HG03135 (cell line): ENCODE measurements around the gene AP4S1.

Source experiments
- ATAC-seq: cut with Tn5 transposase; IDR thresholded peaks from one replicate; pipeline ENCODE4 v1.9.1; 2021; ENCODE audit warnings: mild to moderate bottlenecking, moderate library complexity; ENCODE audit not compliant: unreplicated experiment

AP4S1 gene, protein sequence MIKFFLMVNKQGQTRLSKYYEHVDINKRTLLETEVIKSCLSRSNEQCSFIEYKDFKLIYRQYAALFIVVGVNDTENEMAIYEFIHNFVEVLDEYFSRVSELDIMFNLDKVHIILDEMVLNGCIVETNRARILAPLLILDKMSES

DNA sequence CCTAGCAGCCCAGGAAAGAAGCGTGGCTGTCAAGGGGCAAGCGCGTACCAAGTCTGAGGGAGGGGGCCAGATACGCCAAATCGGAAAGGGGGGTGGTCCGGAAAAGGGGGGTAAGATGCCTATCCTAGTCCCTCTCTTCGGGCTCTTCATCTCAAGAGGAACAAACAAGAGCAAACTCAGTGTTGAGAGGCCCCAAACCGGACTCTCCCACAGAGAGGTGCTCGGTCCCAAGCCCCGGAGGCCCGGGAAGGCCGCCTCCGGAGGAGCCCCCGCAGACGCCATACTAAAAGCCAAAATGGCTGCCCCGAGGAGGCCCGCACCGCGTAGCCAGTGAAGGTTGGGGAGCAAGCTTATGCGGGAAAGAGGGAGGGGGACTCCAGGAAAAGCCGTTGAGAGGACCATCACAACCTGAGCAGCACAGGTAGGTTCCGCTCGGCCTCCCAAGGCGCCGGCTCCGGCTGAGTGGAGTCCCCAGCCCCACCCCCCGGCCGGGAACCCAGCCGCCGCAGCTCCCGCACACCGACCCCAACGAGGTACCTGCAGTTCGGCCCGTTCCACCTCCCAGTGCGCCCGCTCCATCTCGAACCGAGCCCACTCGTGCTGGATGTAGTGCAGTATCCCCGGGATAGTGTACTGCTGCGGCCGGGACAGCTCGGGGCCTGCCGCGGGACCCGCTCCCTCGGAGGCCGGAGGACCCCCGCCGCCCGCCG lies at the start of gene AP4S1:
Gene AP4S1 (plus strand): TSS at position 283 of the 710 bp plus-strand sequence. CDS start 40,548 bp downstream, outside the sequence.
- ATAC-seq: peak; percentile 10

DNA sequence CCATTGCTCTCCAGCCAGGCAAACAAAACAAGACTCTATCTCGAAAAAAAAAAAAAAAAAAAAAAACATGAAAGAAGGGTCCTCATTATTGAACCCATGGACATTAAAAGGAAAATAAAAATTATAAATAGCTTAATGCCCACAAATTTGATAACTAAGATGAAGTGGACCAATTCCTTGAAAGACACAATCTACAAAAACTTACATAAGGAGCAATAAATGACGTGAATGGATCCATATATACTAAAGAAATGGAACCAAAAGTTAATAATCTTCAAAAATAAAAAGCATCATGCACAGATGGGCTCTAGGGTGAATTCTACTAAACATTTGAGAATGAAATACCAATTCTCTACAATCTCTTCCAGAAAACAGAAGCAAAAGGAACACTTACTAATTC lies 47.7 kb upstream of the AP4S1 start:
- ATAC-seq: no peak

DNA sequence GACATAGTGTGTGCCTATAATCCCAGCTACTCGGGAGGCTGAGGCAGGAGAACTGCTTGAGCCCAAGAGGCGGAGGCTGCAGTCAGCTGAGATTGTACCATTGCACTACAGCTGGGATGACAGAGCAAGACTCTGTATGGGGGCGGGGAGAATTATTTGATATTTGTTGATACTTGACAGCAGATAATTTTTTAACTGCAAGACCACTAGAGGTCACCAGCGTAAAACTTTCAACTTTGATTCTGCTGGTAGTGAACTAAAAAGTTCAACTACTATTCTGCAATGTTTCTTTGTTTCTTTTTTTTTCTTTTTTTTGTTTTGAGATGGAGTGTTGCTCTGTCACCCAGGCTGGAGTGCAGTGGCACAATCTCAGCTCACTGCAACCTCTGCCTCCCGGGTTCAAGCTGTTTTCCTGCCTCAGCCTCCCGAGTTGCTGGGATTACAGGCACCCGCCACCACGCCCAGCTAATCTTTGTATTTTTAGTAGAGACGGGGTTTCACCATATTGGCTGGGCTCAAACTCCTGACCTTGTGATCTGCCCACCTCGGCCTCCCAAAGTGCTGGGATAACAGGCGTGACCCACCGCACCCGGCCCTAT lies 45.2 kb upstream of the AP4S1 start:
- ATAC-seq: peak; percentile 57

DNA sequence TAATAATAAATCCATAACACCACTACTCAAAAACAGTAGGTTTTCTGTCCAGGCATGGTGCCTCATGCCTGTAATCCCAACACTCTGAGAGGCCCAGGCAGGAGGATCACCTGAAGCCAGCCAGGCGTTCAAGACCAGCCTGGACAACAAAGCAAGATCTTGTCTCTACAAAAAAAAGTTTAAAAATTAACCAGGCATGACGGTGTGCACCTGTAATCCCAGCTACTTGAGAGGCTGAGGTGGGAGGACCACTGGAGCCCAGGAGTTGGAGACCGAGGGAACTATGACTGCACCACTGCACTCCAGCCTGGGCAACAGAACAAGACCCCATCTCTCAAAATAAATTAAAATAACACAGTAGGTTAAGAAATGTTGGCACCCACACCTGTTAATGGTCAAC lies 44.5 kb upstream of the AP4S1 start:
- no peak for ATAC-seq

DNA sequence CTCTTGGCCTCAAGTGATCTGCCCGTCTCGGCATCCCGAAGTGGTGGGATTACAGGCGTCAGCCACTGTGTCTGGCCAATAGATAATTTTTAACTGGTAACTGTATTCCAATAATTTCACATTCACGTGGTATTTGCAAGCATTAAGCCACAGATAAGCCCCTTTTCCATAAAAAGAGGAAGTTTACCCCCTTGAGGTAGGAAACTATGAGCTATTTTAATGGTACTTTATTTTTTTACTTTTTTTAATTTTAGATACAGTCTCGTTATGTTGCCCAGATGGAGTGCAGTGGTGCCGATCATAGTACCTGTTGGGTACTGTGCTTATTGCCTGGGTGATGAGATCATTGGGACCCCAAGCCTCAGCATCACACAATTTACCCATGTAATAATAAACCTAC lies 42.9 kb upstream of the AP4S1 start:
- no peak for ATAC-seq

DNA sequence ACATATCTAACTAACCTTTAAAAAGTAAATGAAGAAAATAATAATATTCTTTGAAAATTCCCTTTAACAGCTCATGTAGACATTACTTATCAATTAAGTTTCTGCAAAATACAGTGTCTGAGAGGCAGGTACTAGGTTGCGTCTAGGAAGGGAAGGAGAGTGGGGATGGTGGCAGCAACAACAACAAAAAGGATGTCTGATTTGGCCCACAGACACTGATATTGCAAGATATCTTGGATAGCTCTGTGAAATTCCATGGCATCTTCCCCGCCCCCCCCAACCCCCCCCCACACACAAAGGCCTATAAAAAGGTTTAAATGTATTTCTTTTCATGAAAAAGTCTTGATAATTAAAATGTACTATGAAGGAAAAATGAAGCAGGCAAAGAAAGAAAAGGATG lies 41.6 kb upstream of the AP4S1 start:
- ATAC-seq: no peak

DNA sequence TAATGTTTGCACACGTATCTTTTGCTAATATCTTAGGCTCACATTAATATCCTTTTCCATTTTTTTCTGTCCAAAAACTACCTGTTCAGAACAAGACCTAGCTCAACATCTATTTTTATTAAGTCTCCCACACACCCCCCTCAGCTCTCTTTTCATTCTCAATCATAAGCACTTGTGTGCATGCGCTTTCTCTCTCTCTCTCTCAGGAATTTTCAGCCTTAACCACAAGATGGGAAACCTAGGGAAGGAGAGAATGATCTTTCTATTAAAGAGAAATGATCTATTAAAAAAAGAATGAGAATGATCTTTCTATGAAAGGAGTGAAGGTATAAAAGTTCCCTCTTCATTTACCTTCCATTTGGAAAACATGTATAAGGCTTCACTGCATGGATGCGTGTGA lies 39.7 kb upstream of the AP4S1 start:
- ATAC-seq: no peak

DNA sequence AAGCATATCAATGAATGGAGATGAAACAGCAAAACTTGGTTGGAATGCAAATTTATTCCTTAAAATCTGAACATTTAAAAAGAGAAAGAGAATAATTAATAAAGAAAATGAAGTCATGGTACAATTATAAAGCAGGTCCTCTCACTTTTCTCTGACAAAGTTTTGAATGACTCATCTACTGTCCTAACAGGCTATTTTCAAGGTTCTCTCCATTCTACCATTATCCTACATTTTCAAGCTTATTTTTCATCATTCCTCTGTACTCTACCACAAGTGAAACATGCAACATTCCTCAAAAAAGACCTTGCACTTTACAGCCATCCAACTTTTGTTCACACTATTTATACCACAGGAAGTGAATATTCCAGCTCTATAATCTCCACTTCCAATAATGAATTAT lies 36.9 kb upstream of the AP4S1 start:
- no peak for ATAC-seq

DNA sequence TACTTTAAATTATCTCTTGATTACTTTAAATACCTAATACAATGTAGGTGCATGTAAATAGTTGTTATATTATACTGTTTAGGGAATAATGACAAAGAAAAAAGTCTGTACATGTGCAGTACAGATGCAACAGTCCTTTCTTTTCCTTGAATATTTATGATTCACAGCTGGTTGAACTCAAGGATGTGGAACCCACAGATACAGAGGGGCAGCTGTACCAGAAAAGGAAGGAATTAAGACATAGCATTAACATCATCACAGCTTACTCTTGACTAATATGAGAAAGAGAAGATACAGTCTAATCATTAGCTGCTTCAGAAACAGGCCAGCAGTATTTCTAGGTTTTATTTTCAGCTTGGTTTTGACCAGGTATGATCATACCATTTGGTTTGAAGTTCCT lies 34.7 kb upstream of the AP4S1 start:
- ATAC-seq: no peak

DNA sequence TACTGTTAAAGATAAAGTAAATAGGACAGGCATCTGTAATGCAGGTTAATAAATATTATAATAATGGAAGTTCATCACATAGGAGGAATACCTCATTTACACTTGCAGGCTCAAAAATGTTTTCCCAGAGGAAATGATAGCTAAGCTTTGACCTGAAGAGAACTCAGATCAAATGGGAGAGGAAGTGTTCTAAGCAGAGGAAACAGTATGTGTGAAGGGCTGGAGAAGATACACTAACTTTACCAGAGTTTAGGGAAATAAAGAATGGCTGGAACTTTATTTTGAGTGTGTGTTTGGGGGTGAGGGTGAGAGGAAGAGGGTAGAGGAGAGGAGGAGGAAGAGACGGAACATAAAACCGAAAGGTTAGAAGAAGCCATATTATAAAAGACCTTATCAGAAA lies 34.0 kb upstream of the AP4S1 start:
- no peak for ATAC-seq

DNA sequence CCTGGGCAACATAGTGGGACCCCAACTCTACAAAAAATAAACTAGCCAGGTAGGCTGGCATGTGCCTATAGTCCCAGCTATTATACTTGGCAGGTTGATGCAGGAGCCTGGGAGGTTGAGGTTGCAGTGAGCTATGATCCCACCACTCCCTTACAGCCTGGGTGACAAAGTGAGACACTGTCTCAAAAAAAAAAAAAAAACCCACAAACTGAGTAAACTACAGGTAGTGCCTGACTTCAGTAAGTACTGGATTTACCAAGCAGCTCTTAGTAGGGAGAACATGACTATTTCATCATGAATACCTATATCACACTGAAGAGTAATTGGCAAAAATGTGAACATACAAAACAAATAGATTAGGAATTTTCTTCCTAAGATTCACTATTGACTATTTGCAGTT lies 32.4 kb upstream of the AP4S1 start:
- no peak for ATAC-seq

DNA sequence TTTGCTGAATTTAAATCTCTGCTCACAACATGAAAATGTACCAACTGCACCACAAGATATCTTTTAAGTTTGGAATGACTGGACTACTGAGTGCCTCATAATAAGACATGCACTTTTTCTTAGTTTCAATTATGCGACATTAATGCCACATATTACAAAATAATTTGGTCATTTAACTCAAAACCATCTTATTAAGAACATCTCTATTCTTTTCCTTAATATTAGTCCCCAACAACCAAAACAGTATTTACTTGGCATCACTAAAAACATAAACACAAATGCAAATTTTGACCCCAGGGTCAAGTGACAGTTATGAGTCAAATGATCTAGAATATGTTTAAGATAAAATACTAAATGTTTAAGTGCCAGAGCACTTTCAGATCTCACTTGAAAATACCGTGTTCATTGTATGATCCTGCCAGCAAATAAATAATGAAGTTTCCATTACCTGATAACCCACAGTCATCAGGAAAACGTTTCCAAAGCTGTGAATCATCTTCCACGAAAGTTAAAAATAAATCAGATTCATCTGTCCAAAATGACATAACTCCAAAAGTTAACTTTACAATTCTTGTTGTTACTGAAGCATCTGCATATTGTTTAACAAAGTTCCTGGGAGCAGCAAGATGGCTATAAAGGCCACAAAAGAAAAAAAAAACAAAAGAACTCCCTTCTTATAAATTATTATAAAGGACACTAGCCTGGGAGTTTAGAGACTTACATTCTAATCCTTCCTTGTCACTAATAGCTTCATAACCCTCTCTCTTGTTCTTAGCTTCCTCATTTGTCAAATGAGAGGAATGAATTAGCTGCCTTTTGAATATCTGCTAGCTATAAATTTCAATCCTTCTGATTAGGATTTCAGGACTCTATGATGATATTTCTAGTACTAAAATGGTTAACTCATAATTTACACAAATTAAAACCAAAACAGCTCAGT lies 30.5 kb upstream of the AP4S1 start:
- peak; percentile 62 for ATAC-seq

DNA sequence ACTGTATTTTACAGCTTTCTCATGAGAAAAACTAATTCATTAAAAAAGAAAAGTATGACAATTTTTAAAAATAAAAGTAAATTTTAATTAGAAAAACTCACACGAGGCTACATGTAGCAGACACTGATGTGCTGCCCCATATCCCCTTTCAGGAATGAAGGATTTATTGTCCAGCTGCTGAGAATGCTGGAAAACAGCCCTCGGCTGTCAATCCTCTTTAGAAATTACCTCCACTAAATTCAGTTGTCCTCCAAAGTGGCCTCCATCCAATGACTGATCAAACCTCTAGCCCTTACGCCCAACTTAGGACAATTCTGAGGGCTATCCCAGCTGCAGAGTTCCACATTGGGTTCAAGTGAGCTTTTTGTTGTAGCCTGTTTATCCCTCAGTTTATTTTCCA lies 29.8 kb upstream of the AP4S1 start:
- no peak for ATAC-seq

DNA sequence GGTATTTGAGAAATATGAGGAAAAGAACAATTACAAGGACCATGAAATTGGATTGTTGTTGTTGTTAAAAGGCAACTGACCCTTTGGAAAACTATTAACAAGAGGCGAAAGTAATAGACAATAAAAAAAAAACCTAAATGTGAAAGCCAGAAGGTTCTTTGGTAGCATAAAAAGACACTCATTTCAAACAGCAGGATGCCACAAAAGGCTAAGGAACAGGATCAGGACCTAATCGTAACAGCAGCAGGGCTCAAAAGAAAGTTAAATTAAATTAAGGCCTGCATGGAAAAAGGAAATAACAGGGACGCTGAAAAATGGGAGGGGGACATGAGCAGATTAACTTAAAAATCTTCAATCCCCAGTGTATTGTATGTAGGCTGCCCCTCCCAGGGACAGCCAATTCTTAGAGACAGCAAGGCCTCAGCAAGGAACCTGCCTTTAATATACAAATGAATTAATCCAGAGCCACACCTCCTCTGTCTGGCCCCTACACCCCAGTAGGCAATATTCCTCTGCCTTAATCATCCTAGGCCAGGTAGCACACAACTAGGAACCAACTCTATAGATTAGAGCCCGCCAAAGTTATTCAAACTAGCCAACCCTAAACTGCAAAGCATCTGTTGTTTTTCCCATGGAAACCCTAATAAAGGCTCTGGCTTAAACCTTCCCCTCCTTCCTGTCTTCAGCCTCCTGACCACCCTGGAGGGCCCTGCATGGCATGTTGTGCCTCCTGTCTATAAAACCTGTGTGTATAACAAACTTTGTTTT lies 28.4 kb upstream of the AP4S1 start:
- no peak for ATAC-seq

DNA sequence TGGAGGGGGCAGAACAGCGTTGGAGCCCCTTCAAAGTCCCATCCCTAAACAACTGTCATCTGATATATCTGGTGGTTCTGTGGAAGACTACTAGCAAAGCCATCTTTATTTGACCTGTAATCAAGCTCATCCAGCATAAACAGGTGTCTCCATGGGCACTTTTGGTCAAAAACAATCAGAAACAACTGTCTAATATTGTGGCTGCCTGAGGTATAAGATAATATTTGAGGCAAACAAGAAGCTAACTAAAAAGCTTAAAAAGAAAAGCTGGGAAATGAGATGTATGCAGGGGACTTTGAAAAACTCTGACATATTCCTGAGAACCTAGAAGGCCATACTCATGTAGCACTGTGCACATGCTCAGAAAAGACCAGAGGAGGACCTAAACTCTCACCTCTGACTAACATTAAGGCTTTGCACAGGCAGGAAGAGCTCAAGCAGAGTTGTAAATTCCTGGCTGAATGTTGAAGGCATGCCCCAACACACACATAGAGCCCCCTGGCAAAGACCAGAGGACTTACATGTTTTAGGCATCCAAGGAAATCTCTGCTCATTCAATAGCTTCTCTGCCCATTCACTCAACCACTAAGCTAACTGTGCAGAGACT lies 27.2 kb upstream of the AP4S1 start:
- no peak for ATAC-seq

DNA sequence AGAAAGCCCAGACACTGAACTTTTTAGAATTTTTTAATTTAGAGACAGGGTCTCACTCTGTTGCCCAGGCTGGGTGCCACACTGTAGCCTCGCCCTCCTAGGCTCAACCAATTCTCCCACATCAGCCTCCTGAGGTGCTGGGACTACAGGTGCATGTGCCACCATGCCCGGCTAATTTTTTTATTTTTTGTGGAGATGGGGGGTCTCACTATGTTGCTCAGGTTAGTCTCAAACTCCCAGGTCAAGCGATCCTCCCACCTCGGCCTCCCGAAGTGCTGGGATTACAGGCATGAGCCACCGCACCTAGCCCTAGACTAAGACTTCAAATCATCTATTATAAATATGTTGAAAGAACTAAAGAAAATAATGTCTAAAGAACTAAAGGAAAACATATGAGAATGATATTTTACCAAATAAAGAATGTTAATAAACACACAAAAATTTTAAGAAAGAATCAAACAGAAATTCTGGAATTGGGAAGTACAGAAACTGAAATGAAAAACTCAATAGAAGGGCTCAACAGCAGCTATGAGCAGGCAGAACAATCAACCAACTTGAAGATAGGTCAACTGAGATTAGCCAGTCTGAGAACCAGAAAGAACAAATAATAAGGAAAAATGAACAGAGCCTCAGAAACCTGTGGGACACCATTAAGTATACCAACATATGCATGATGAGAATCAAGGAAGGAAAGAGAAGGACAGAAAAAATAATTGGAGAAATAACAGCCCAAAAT lies 26.2 kb upstream of the AP4S1 start:
- ATAC-seq: no peak

DNA sequence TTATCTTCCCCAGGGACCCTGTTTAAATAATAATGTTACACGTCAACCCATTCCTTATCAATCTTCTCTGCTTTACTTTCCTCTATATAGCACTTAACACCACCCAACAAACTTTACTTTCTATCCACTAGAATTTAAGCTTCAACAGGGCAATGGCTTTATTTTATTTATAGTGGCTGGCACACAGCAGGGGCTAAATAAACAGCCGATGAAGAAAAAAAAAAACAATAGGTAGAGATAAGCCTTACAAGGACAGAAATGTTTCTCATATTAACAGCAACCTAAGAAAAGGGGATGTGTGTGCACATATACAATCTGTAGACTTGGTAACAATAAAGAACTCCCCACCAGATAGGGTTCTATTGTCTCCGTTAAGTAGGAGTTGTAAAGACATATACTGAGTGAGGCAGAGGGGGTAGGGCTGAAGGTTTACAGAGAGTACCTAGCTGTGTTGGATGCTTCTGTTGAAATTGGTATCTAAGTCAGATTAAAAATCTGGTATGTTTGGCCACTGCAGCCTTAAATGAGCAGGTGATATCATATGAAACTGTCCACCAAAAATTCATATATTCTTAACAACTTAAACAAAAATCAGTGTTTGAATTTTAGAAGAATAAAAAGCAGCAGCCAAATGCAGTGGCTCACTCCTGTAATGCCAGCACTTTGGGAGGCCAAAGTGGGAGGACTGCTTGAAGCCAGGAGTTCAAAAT lies 24.7 kb upstream of the AP4S1 start:
- ATAC-seq: no peak

DNA sequence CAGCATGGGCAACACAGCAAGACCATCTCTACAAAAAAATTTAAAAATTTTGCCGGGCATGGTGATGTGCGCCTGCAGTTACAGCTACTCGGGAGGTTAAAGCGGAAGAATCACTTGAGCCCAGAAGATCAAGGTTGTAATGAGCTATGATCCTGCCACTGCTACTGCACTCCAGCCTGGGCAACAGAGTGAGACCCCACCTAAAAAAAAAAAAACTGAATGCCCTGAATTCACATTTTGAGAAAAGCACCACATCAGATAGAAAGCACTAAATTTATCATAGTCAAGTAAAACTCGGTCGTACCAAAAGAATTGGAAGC lies 24.1 kb upstream of the AP4S1 start:
- no peak for ATAC-seq

DNA sequence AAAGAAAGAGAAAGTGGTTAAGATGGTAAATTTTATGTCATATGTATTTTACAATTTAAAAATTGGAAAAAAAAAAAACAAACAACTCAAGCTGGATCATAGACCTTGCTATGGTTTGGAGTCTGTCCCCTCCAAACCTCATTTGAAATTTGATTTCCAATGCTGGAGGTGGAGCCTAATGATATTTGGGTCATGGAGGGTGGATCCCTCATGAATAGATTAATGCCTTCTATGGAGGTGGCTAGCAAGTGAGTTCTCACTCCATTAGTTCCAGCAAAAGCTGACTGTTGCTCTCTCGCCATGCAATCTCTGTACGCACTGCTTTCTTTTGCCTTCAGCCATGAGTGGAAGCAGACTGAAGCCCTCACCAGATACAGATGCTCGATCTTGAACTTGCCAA lies 22.2 kb upstream of the AP4S1 start:
- no peak for ATAC-seq
